GM18520 (cell line): ENCODE data around the gene BROX.
"Not testable (repeated sequence)": the region's sequence is repeated elsewhere in the genome, so short reads cannot be mapped to it uniquely, and the experiment has no call there.

Source experiments
- ATAC-seq: cut with Tn5 transposase; IDR thresholded peaks from one replicate; pipeline ENCODE4 v1.9.1; 2021; ENCODE audit not compliant: unreplicated experiment

The BROX gene

GRCh38 chr1:222730866-222731265 is 18.5 kb downstream of the BROX start:
- no peak for ATAC-seq

- peak; percentile 94 for ATAC-seq
These were observed 20.1 kb downstream of the BROX start for GRCh38 chr1:222732216-222733159.

DNA sequence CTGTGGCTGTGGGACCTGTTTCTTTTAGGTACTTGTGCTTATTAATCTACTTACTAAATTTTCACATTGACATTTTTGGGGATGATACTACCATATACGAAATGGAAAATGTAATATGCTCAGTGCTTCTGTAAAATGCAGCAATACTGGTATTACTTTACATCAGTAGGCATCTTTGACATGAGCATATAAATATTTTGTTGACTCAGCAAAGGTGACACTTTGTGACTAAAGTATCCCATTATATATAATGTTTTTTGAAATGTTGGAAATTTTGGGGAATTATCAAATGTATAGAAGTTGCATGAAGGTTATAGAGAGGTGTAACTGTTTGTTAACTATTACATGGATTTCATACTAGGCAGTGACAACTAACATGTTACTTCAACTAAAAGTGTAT is 22.4 kb downstream of the BROX start:
- no peak for ATAC-seq

DNA sequence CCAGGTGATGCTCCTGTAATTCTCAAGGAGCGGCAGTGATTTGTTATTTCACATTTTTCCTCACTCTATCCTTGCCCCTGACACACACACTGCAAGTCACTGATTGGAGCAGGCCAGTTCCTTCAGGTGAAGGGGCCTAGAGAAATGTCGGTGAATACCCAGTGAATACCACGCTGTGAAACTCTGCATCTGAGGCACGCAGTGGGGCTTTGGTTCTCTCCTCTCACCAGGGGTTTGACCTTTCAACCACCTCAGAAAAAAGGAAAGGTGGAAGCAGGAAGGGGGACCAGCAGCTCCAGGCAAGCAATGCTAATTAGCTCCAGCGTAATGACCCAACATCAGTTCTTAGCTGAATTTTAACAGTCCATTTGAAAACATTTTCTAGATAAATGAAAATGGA is 24.1 kb downstream of the BROX start:
- ATAC-seq = no peak

GRCh38 chr1:222736972-222737371 is 24.6 kb downstream of the BROX start, which contains the start of gene FAM177B:
Gene FAM177B, plus strand, starts transcription at chr1:222737202. Its CDS starts 9,344 bp downstream, at chr1:222746546.
- no peak for ATAC-seq

GRCh38 chr1:222739465-222739864 is 27.1 kb downstream of the BROX start:
- no peak for ATAC-seq

GRCh38 chr1:222739929-222740328 is 27.6 kb downstream of the BROX start:
- no peak for ATAC-seq

- not testable (repeated sequence) for ATAC-seq
These were observed 29.5 kb downstream of the BROX start for GRCh38 chr1:222741630-222742457.

GRCh38 chr1:222749927-222750326 is 37.6 kb downstream of the BROX start:
- no peak for ATAC-seq

DNA sequence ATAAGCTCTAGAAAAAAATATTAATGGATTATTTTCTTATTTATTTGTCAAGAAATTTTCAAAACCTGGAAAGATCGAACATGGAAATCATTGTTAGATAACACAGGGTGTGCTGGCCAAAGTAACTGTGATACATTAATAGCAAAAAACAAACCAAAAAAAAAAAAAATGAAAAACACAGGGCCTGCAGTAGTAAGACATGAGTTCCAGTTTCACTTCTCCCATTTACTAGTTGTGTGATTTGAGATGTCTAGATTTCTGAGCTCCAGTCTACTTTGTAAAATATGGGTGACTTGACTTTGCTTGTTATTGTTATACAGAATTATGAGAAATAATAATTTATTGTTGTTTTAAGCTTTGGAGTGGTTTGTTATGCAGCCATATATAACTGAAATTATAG is 38.3 kb downstream of the BROX start:
- ATAC-seq = peak; percentile 46

GRCh38 chr1:222751255-222751654 is 38.9 kb downstream of the BROX start:
- no peak for ATAC-seq

DNA sequence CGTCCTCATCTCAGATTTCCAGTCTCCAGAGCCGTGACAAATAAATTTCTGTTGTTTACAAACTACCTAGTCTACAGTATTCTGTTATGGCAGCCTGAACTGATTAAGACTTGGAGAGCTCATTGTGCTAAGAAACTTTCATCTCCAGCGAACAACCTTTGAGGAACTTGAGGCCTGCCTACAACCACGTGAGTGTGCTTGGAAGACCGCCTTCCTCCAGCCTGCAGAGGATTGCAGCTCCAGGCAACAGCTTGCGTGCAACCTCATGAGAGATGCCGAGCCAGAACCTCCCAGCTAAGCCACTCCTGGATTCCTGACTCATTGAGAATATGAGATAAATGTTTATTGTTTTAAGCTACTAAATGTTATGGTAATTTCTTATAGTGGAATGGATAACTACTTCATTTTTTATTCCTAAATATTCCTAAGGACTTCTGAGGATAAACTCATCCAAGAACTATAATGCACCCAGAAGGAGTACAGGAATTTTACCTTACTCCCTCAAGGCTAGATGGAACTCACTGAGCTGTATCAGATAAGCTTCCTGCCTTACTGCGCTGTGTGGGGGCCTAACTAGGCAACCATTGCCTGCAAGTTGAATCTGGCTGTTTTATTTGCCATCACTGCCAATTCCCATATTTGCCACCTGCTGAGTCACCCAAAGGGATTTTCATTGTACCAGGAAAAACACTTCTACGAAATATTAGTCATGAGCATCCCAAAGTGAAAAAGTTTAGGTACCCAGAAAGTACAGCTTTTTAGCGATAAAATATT is 42.2 kb downstream of the BROX start:
- no peak for ATAC-seq

- ATAC-seq = no peak
These were observed 45.4 kb downstream of the BROX start for GRCh38 chr1:222757646-222758268.

DNA sequence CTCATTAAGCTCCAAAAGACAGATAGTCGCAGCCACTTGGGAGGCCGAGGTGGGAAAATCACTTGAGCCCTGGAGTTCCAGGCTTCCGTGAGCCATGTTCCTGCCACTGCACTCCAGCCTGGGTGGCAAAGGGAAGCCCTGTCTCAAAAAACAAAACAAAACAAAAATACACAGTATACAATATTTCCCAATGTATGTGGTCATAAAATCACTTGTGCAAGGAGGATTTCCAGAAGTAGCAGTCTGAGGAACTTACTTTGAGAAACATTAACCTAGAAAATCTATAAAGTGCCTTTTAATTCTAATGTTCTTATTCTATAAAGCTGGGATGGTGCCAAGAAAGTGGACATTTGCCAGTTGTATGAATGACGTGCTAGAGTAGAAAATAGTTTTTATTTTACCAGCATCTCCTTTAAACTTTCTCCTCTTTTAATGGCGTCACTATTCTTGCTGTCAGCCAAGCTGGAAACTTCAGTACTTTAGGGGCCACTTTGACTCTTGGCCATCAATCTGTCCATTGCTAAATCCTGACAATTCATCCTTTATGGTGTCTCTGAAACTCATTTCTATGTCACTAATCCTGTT is 47.2 kb downstream of the BROX start:
- ATAC-seq = no peak

- ATAC-seq = no peak
These were observed 48.7 kb downstream of the BROX start for GRCh38 chr1:222761083-222761482.

- ATAC-seq = not testable (repeated sequence)
These were observed 49.8 kb downstream of the BROX start for GRCh38 chr1:222762178-222762577.

- ATAC-seq = no peak
These were observed 54.8 kb downstream of the BROX start for GRCh38 chr1:222767152-222767571.

DNA sequence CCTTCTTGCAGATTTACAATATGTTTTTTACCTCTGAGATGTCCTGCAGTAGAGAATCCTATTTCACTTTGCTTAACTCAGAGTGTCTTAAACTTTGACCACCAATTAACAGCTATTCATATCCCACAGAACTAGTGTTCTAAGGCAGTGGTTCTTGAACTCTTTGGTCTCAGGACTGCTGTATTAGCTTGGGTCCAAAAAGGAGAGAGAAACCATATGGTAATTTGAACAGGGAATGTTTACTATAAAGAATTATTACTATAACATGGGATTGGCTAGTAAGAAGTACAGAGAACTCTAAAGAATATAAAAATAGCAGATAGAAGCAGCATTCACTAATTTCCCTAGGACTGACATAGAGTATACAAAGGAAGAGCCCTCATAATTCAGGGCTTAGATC is 56.2 kb downstream of the BROX start:
- no peak for ATAC-seq

- no peak for ATAC-seq
These were observed 56.8 kb downstream of the BROX start for GRCh38 chr1:222769181-222769580.

DNA sequence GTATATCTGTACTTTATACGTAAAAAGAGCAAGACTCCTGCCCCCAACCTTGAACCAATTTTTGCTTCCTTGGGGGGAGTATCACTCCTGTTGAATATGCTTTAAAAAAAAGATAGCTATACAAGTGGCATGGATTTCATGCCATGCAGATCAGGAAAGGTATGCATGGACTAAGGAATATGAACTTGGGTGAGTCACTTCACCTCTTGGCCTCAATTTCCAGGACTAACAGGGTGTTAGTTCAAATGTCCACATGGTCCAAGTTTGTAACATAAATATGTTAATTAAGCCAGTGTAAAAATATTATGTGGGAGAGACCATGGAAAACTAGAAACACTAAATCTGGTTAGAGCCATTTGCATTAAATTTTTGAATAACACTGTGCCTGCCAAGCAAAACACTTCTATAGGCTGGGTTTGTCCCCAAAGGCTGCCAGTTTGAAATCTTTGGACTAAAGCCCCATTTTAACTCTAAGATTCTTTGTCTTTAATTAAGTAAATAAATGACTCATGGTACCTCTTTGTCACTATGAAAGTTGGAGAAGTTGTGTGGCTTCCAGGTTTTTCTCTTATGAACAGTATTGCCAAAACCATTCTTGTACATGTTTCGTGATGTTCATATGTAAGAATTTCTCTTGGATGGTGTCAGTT is 57.7 kb downstream of the BROX start:
- no peak for ATAC-seq
